Erythroblast (primary cell): Measurements from ENCODE around the gene MS4A18.

Experiments used
- GATA1 ChIP-seq: IDR thresholded peaks from 2 replicates; pipeline ENCODE4 v1.6.1; 2011; ENCODE audit warnings: low read depth, mild to moderate bottlenecking, control low read depth, low read length, moderate library complexity
- POLR2A ChIP-seq: IDR thresholded peaks from 2 replicates; pipeline ENCODE4 v1.6.1; 2011; ENCODE audit warnings: mild to moderate bottlenecking, low read length

GRCh38 chr11:60757231-60757800, 32.8 kb downstream of the MS4A18 start:
- TF ChIP-seq POLR2A (no peak), GATA1 (no peak)
